Activated CD8-positive, alpha-beta memory T cell treated with anti-CD3 and anti-CD28 coated beads for 36 hours (primary cell): Measurements from ENCODE around the gene SALL2. TPM values are rescaled to one million over a fixed set of nuclear protein-coding genes. Genes with fewer than 3 reads are reported as not detected.

Source experiments
- CTCF ChIA-PET: fragments of 350-600 bp; sonication (Branson Sonifier 250); formaldehyde crosslinking; loops from one replicate; lab custom pipeline; 2021; ENCODE audit warnings: antibody characterized with exemption; lab: Charles Lee
- POLR2A ChIA-PET: fragments of 350-600 bp; sonication (Branson Sonifier 250); formaldehyde crosslinking; loops from one replicate; lab custom pipeline; 2021; ENCODE audit warnings: antibody characterized with exemption; lab: Charles Lee
- total RNA-seq, 2 experiments: library from RNA; stranded (reverse); gene quantifications; one replicate each; pipeline ENCODE4 v1.2.3, GENCODE V29; 2021

Gene SALL2
- total RNA-seq, 2 experiments from 2014 or later: 2.9 to 3.1 TPM

- ChIA-PET CTCF (no interaction called here), POLR2A (no interaction called here)
Measured at GRCh38 chr14:21503376-21503775, 22.8 kb downstream of the SALL2 start.

- ChIA-PET POLR2A (interaction anchor here (1.9 kb wide), 1 partner anchor 9 kb away, joined by 5 read pairs; the partner anchor contains the start of gene METTL3), CTCF (interaction anchor here (1.6 kb wide), 1 partner anchor 56 kb away, joined by 4 read pairs; no protein-coding TSS in a partner anchor)
Measured at GRCh38 chr14:21501568-21501967, 24.6 kb downstream of the SALL2 start.

- CTCF ChIA-PET: interaction anchor here (0.5 to 2.4 kb wide), 17 partner anchors 9 to 225 kb away, joined by 3 to 19 read pairs (median 4); partner anchors contain the start of genes METTL3, RAB2B, SALL2 and TOX4
Measured at GRCh38 chr14:21498540-21499526, 27.3 kb downstream of the SALL2 start.

GRCh38 chr14:21496453-21496852 is 29.7 kb downstream of the SALL2 start:
- POLR2A ChIA-PET: no interaction called here
- CTCF ChIA-PET: no interaction called here

More at GRCh38 chr14:21498540-21499526, 27.3 kb downstream of the SALL2 start:
- POLR2A ChIA-PET: interaction anchor here (0.6 to 0.8 kb wide), 3 partner anchors 28 to 397 kb away, joined by 3 to 10 read pairs (median 3); partner anchors contain the start of gene SALL2

- ChIA-PET POLR2A (no interaction called here), CTCF (no interaction called here)
Measured at GRCh38 chr14:21494902-21495762, 31.0 kb downstream of the SALL2 start.

- POLR2A ChIA-PET: no interaction called here
- CTCF ChIA-PET: no interaction called here
Measured at GRCh38 chr14:21486640-21487087, 39.5 kb downstream of the SALL2 start.

- ChIA-PET CTCF (interaction anchor here (0.6 to 2.0 kb wide), 15 partner anchors 10 to 166 kb away, joined by 3 to 8 read pairs (median 4); partner anchors contain the start of genes METTL3 and SALL2), POLR2A (interaction anchor here (0.6 to 2.5 kb wide), 5 partner anchors 22 to 369 kb away, joined by 3 to 16 read pairs (median 4); partner anchors contain the start of genes CHD8 and METTL3)
Measured at GRCh38 chr14:21476925-21477681, 49.0 kb downstream of the SALL2 start, which contains the start of the genes RAB2B and TOX4. RAB2B (minus strand) TSS chr14:21476959; CDS start chr14:21476872, 87 bp downstream. TOX4 (plus strand) TSS chr14:21477195; CDS start chr14:21477279, 84 bp downstream.

- ChIA-PET CTCF (interaction anchor here (0.6 to 2.0 kb wide), 10 partner anchors 9 to 135 kb away, joined by 3 to 7 read pairs (median 4); no protein-coding TSS in a partner anchor), POLR2A (interaction anchor here (0.5 to 2.5 kb wide), 5 partner anchors 21 to 370 kb away, joined by 3 to 16 read pairs (median 4); partner anchors contain the start of genes CHD8 and METTL3)
Measured at GRCh38 chr14:21476523-21476924, 49.6 kb downstream of the SALL2 start.

- POLR2A ChIA-PET: interaction anchor here (0.5 to 2.5 kb wide), 3 partner anchors 20 to 40 kb away, joined by 3 to 16 read pairs (median 4); partner anchors contain the start of gene CHD8
- CTCF ChIA-PET: interaction anchor here (0.7 to 2.0 kb wide), 10 partner anchors 9 to 62 kb away, joined by 3 to 7 read pairs (median 4); no protein-coding TSS in a partner anchor
Measured at GRCh38 chr14:21475767-21476522, 50.2 kb downstream of the SALL2 start.

Other genes starting within 250 kb of the SALL2 start
- not detected for gene RPGRIP1, start 246.3 kb downstream of the SALL2 start, total RNA-seq
- gene SUPT16H, start 142.3 kb downstream of the SALL2 start, total RNA-seq: 100 to 1,000 TPM; 207 to 214 TPM
- gene CHD8, start 70.2 kb downstream of the SALL2 start, total RNA-seq: 10 to 100 TPM; 85.5 to 90.9 TPM
- gene RAB2B, start 49.4 kb downstream of the SALL2 start, total RNA-seq: 10 to 100 TPM; 17.2 to 23.1 TPM
- gene TOX4, start 49.2 kb downstream of the SALL2 start, total RNA-seq: 10 to 100 TPM; 73.6 to 76.2 TPM
- gene METTL3, start 15.0 kb downstream of the SALL2 start, total RNA-seq: 10 to 100 TPM; 64.2 to 64.9 TPM
- gene OR10G3, start 53.7 kb upstream of the SALL2 start, total RNA-seq: not detected
- gene OR10G2, start 108.6 kb upstream of the SALL2 start, total RNA-seq: not detected
- not detected for gene OR4E2, start 127.5 kb upstream of the SALL2 start, total RNA-seq
- not detected for gene OR4E1, start 147.5 kb upstream of the SALL2 start, total RNA-seq